Activated CD4-positive, alpha-beta T cell treated with anti-CD3 and anti-CD28 coated beads, Interleukin-2, amount 50 U/mL, for 1 hour (primary cell): ENCODE data around the gene TXLNG.
"Not testable (repeated sequence)": the region's sequence is repeated elsewhere in the genome, so short reads cannot be mapped to it uniquely, and the experiment has no call there.

Experiments
- DNase-seq: peaks from one replicate; pipeline ENCODE4 v3.0.0-alpha.2; 2020

The TXLNG gene

GRCh38 chrX:16839219-16839851 is 53.1 kb downstream of the TXLNG start:
- no peak for DNase-seq

- DNase-seq, result no peak
Measured at GRCh38 chrX:16839852-16840460, 53.7 kb downstream of the TXLNG start.

GRCh38 chrX:16842684-16843083 is 56.4 kb downstream of the TXLNG start:
- no peak for DNase-seq

- DNase-seq, result no peak
Measured at GRCh38 chrX:16843208-16843909, 57.1 kb downstream of the TXLNG start.

GRCh38 chrX:16845686-16846085 is 59.4 kb downstream of the TXLNG start:
- DNase-seq, result no peak

- DNase-seq, result no peak
Measured at GRCh38 chrX:16848541-16848940, 62.3 kb downstream of the TXLNG start.

GRCh38 chrX:16851421-16851820 is 65.2 kb downstream of the TXLNG start:
- no peak for DNase-seq

- no peak for DNase-seq
Measured at GRCh38 chrX:16851827-16852226, 65.6 kb downstream of the TXLNG start.

- DNase-seq, result no peak
Measured at GRCh38 chrX:16852617-16853179, 66.4 kb downstream of the TXLNG start.

- DNase-seq, result no peak
Measured at GRCh38 chrX:16853537-16853936, 67.3 kb downstream of the TXLNG start.

GRCh38 chrX:16855363-16856075 is 69.3 kb downstream of the TXLNG start:
- DNase-seq, result no peak

GRCh38 chrX:16856076-16856404 is 69.8 kb downstream of the TXLNG start:
- not testable (repeated sequence) for DNase-seq

- no peak for DNase-seq
Measured at GRCh38 chrX:16856744-16857143, 70.5 kb downstream of the TXLNG start.

GRCh38 chrX:16862829-16863228 is 76.6 kb downstream of the TXLNG start:
- DNase-seq, result no peak

- DNase-seq, result no peak
Measured at GRCh38 chrX:16867947-16868346, 81.7 kb downstream of the TXLNG start.

- no peak for DNase-seq
Measured at GRCh38 chrX:16868920-16869319, 82.7 kb downstream of the TXLNG start.

- peak; percentile 16 for DNase-seq
Measured at GRCh38 chrX:16869393-16870094, 83.3 kb downstream of the TXLNG start.

GRCh38 chrX:16870095-16870861 is 84.0 kb downstream of the TXLNG start, which contains the start of gene RBBP7:
Gene RBBP7 (minus strand): TSS chrX:16870362. CDS start chrX:16870053, 309 bp downstream.
- peak; percentile 85 for DNase-seq

GRCh38 chrX:16870862-16871815 is 84.9 kb downstream of the TXLNG start:
- peak; percentile 10 for DNase-seq

- DNase-seq, result no peak
Measured at GRCh38 chrX:16873106-16873505, 86.8 kb downstream of the TXLNG start.
